Small intestine (tissue), 7 donors: ENCODE data around the gene CYTH3. TPM values are rescaled to one million over a fixed set of nuclear protein-coding genes. Genes with fewer than 3 reads are reported as not detected.
A peak's percentile ranks its signal among the peaks of the same experiment; 100 is the strongest.

Experiments used
- DNase-seq, 2 donors: peaks; one replicate each; pipeline versions ENCODE4 v3.0.0 to v3.0.0-alpha.2; 2013
- FAIRE-seq: peaks from 2 replicates; lab custom pipeline; 2012; peaks lifted over from hg19 to GRCh38; lab: Jason Lieb, UNC
- H3K27ac ChIP-seq, 3 donors: one replicate each; pipeline ENCODE4 v1.5.1; 2013; ENCODE audit warnings: low read length in 2 of 3, mild to moderate bottlenecking in 2 of 3, control low read depth in 1 of 3, inconsistent platforms in 1 of 3, low read depth in 1 of 3, moderate library complexity in 1 of 3
- H3K27me3 ChIP-seq, 3 donors: one replicate each; pipeline ENCODE4 v1.6.1; 2013; ENCODE audit warnings: low read length in 3 of 3, inconsistent platforms in 1 of 3; ENCODE audit not compliant: control insufficient read depth in 3 of 3, insufficient read depth in 3 of 3
- H3K36me3 ChIP-seq, 3 donors: one replicate each; pipeline ENCODE4 v1.6.1; 2013; ENCODE audit warnings: low read length in 3 of 3, inconsistent platforms in 1 of 3, low read depth in 1 of 3, mild to moderate bottlenecking in 1 of 3, moderate library complexity in 1 of 3; ENCODE audit not compliant: control insufficient read depth in 3 of 3, insufficient read depth in 2 of 3
- H3K4me1 ChIP-seq, 3 donors: one replicate each; pipeline ENCODE4 v1.6.1; 2013; ENCODE audit warnings: low read length in 2 of 3, inconsistent platforms in 1 of 3, low read depth in 1 of 3, mild to moderate bottlenecking in 1 of 3, moderate library complexity in 1 of 3; ENCODE audit not compliant: control insufficient read depth in 3 of 3, insufficient read depth in 2 of 3
- H3K4me3 ChIP-seq, 3 donors: one replicate each; pipeline ENCODE4 v1.5.1; 2013; ENCODE audit warnings: low read length in 3 of 3, control low read depth in 1 of 3, inconsistent platforms in 1 of 3, low read depth in 1 of 3, mild to moderate bottlenecking in 1 of 3, moderate library complexity in 1 of 3
- H3K9me3 ChIP-seq, 2 donors: one replicate each; pipeline ENCODE4 v1.6.1; 2013; ENCODE audit warnings: low read depth in 1 of 2, low read length in 1 of 2; ENCODE audit not compliant: control insufficient read depth in 2 of 2, insufficient read depth in 1 of 2
- WGBS, 3 donors: extraction: QIAGEN DNeasy Blood & Tissue Kit; methylation state at CpG; one replicate each; pipeline ENCODE4 v1.1.7; 2013; 5-methylcytosine and 5-hydroxymethylcytosine counted together
- polyA plus RNA-seq, 4 donors: library from polyadenylated mRNA; stranded (reverse) in 3 of 4; unstranded in 1 of 4; fragments of 200-250 nt in 3 of 4; fragments of 120-200 nt in 1 of 4; gene quantifications; one replicate each; pipeline versions ENCODE4 v1.2.1 to v1.2.3, GENCODE V29; 2013
- donor health status: healthy with polysubstance abuse.
- donor health status: control.
- donor health status: control.
- donor health status: Bipolar disorder and iron deficiency.
- donor health status: healthy.

The CYTH3 gene
- polyA plus RNA-seq, 4 donors, result 21.3 to 27.3 (median 24.4) TPM

DNA sequence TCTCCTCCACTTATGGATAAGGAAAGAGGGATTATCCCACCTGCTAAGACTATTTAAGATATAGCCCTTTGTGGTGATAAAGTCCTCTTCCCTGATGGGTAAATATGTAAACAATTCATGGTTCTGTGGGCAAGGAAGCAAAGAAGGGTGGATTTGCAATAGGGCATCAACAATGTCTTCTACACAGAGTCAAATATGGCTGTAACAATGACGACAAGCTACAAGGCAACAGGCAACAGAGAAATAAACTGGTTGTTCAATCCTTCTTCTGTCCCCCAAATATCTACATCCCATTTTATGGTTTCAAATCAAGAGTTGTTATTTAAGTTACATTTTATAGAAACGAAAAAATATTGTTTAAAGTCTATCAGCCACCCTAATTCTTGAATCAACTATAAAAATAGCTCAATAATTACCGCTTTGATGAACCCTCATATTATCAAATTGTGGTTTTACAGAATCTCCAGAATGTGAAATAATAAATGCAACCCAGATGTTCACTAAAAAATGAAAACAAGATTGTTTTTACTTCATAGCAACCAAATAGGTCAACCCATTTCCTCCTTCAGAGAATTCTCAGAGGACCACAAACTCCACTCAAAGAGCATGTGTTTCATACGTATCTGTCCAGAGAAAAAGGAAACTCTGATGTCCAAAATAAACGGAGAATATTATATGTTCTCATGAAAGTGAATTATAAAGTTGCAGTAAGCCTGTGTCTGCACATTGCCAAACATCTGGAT is 13.8 kb downstream of the CYTH3 start:
- Histone ChIP-seq H3K4me1 (peaks cover 11 to 15% (median 12%) of the 10 kb centered on the region in 3 donors), H3K4me3 (no peak overlapping the region), H3K9me3 (no peaks in the 10 kb centered on the region), H3K36me3 (no peaks in the 10 kb centered on the region), H3K27ac (peak overlapping the region; percentile 28 to 35 (median 29)), H3K27me3 (no peaks in the 10 kb centered on the region)
- WGBS, 3 donors, result 47 to 77% (median 74%) methylated on average over 5 of the region's 5 CpGs
- FAIRE-seq (no peak), DNase-seq (no peak)

DNA sequence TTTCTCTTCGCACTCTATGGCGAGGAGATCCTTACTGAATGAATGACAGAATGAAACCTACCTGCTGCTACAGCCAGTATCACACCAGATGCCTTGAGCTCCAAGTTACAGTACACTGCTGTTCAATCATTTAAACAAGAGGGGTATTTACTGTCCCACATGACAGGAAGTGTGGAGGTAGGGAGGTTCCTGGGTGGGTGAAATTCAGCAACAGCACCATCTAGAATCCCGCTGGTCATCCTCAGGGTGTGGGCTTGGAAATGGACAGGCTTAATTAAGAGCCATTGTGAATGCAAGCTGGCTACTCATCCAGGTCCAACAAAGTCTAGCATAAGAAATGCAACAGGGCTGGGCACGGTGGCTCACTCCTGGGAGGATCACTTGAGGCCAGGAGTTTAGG is 14.7 kb downstream of the CYTH3 start:
- FAIRE-seq (no peak), DNase-seq (no peak)
- no peaks in the 10 kb centered on the region for H3K27me3 ChIP-seq
- 89 to 94% (median 90%) methylated on average over 4 of the region's 4 CpGs for WGBS, 3 donors
- H3K4me3 ChIP-seq, result no peak overlapping the region
- H3K27ac ChIP-seq, result peak overlapping the region in 1 of 3 donors; percentile 71
- no peaks in the 10 kb centered on the region for H3K36me3 ChIP-seq
- peaks cover 11 to 15% (median 12%) of the 10 kb centered on the region in 3 donors for H3K4me1 ChIP-seq
- H3K9me3 ChIP-seq, result no peaks in the 10 kb centered on the region

DNA sequence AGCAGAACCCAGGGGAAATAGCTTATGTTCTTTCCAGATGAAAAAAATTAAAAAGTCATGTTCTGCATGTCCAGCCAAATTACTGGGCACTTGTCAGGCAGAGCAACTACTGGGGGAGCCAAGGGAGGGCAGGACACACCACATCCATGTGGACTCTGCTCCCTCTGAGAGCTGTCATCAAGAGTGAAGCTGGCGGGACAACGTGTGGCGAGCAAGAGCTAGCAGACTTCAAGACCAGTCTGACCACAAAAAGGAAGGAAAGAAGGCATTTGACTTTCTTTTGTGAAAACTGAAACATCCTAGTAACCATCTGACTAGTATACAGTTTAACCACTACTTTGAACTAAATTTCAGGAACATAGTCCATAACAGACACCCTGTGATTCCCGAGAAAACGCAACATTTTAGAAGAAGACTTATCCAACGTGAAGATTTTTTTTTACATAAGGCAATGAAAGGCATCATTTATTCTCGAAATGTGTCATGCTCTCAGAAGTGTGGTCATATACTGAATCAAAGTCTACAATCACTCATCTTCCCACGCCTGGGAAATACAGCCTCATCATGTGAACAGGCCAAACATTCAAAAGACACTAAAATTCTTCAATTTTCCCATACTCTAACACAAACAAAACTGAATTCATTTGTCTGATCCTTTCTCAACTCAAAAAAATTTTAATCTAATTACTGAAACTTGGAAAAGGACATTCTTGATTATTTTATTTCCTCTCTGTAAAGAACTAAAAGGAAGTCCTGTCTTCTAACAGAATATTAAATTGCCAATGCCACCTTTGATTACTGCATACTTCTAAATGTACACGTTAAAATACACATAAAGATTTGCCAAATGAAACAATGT is 15.5 kb downstream of the CYTH3 start:
- WGBS, 3 donors, result 36 to 60% (median 44%) methylated on average over 9 of the region's 9 CpGs

DNA sequence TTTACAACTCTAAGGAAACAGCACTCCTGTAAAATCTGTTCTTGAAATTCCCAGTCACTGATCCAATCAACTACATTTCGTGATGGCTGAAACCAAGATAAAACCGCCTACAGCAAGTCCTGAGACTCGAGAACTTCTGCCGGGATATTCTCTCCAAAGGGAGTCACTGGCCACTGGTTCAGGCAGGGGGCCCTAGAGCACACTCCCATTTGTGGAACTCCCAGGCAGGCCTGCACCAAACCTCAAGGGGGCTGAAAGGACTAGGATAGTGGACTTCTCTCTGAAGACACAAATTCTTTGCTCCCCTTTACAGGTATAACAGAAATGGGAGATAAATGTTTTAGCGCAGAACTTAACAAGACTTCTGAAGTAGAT is 16.3 kb downstream of the CYTH3 start:
- FAIRE-seq (no peak), DNase-seq (no peak)
- WGBS, 3 donors, result 65 to 85% (median 72%) methylated on average over 5 of the region's 5 CpGs
- H3K9me3 ChIP-seq, result no peaks in the 10 kb centered on the region
- H3K27ac ChIP-seq, result peak overlapping the region in 1 of 3 donors; percentile 78
- H3K27me3 ChIP-seq, result no peaks in the 10 kb centered on the region
- no peaks in the 10 kb centered on the region for H3K36me3 ChIP-seq
- no peak overlapping the region for H3K4me3 ChIP-seq
- peaks cover 11 to 15% (median 12%) of the 10 kb centered on the region in 3 donors for H3K4me1 ChIP-seq

More for the DNA sequence above, 15.5 kb downstream of the CYTH3 start:
- FAIRE-seq (no peak), DNase-seq (peak; percentile 56 to 73)
- Histone ChIP-seq H3K4me1 (peaks cover 11 to 15% (median 12%) of the 10 kb centered on the region in 3 donors), H3K27me3 (no peaks in the 10 kb centered on the region), H3K36me3 (no peaks in the 10 kb centered on the region), H3K27ac (peak overlapping the region in 2 of 3 donors; percentile 3 to 78), H3K9me3 (no peaks in the 10 kb centered on the region), H3K4me3 (no peak overlapping the region)

DNA sequence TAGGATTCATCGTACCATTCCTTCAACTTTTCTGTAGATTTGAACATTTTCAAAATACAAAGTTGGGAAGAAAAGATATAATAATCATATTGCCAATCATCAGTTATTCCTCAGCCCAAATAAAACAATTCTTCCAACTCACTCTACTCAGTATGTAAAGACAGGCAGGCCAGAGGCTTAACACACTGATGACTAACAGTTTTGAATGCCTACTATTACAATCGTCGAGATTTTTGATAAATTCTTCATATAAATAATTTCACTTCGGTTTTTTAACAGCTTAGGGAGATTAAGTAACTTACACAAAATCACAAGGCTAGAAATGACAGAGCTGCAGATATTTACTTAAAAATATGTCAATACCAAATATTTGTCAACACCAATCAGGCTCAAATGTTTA is 17.6 kb downstream of the CYTH3 start:
- H3K27me3 ChIP-seq, result no peaks in the 10 kb centered on the region
- no peak for DNase-seq
- H3K4me3 ChIP-seq, result no peak overlapping the region
- 67 to 78% (median 75%) methylated on average over 4 of the region's 4 CpGs for WGBS, 3 donors
- H3K9me3 ChIP-seq, result no peaks in the 10 kb centered on the region
- no peak overlapping the region for H3K27ac ChIP-seq
- no peaks in the 10 kb centered on the region for H3K36me3 ChIP-seq
- FAIRE-seq, result no peak
- peaks cover 11 to 15% (median 12%) of the 10 kb centered on the region in 3 donors for H3K4me1 ChIP-seq

DNA sequence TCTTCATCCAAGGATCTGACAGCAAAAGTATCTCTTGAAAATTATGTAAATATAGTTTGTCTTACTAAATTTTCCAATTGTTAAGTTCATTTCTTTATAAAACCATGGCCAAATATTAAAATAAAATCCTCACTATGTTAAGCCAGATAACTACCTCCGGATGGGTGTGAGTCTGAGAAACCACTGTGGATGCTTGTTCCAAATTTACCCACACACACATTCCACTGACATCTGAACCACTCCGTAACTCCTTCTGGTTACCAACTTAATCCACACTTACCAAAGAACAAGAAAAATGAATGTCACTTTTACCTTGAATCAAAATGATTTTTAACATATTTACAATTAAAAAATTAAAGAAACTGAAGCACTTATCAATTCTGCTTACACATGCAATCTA is 19.7 kb downstream of the CYTH3 start:
- Histone ChIP-seq H3K27me3 (no peaks in the 10 kb centered on the region), H3K4me1 (peaks cover 4 to 14% (median 8%) of the 10 kb centered on the region in 3 donors), H3K27ac (no peak overlapping the region), H3K36me3 (peaks cover 0 to 3% (median 0%) of the 10 kb centered on the region in 3 donors), H3K4me3 (no peak overlapping the region), H3K9me3 (no peaks in the 10 kb centered on the region)
- DNase-seq (no peak), FAIRE-seq (no peak)
- WGBS, 3 donors, result 65 to 94% (median 82%) methylated on average over 2 of the region's 2 CpGs

DNA sequence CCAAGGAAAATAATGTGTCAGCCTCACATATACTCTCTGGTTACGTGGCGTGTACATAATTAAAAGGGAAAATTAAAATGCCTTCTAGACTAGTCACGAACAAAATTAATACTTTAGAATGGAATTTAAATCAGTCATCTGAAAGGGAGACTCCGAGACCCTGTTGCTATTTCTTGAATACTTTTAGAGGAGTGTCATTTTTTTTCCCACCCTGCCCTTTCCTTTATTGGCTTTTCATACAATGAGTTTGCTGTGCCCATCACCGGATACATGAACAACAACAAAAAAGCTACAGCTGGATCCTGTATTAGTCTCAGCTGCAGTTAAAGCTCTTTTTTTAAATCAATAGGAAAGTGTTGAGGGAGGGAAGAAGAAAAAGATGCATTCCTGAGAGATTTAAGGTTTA is 20.1 kb downstream of the CYTH3 start:
- Histone ChIP-seq H3K27ac (no peak overlapping the region), H3K27me3 (no peaks in the 10 kb centered on the region), H3K36me3 (peaks cover 0 to 3% (median 0%) of the 10 kb centered on the region in 3 donors), H3K4me1 (peaks cover 2 to 11% (median 8%) of the 10 kb centered on the region in 3 donors), H3K4me3 (no peak overlapping the region), H3K9me3 (no peaks in the 10 kb centered on the region)
- 56 to 90% (median 85%) methylated on average over 5 of the region's 5 CpGs for WGBS, 3 donors
- DNase-seq (no peak), FAIRE-seq (no peak)

DNA sequence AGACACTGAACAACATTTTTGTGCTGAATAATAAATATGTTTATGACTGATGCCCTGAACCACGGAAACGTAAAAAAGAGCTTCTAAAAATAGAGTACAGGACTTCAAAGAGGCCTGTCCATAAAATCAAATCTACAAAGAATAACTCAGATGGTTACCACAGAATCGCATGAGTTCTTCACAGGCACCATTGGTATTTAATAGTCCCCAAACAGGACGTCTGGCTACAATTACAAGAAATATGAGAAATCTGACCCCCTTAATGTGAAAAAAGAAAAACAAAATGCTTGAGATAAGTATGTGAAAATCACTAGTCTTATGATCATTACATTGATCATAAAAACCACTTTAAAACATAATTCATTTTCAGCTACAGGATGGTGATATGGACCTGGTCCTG is 20.8 kb downstream of the CYTH3 start:
- no peak for DNase-seq
- Histone ChIP-seq H3K27ac (no peak overlapping the region), H3K9me3 (no peaks in the 10 kb centered on the region), H3K36me3 (peaks cover 0 to 3% (median 0%) of the 10 kb centered on the region in 3 donors), H3K27me3 (no peaks in the 10 kb centered on the region), H3K4me3 (no peak overlapping the region), H3K4me1 (peaks cover 2 to 8% (median 4%) of the 10 kb centered on the region in 3 donors)
- FAIRE-seq, result no peak
- 51 to 77% (median 73%) methylated on average over 4 of the region's 4 CpGs for WGBS, 3 donors
